ENCODE data around the gene LUM. TPM values are rescaled to one million over a fixed set of nuclear protein-coding genes. Genes with fewer than 3 reads are reported as not detected.

LUM gene
- total RNA-seq: 209 and 418 TPM in 2 replicates

DNA sequence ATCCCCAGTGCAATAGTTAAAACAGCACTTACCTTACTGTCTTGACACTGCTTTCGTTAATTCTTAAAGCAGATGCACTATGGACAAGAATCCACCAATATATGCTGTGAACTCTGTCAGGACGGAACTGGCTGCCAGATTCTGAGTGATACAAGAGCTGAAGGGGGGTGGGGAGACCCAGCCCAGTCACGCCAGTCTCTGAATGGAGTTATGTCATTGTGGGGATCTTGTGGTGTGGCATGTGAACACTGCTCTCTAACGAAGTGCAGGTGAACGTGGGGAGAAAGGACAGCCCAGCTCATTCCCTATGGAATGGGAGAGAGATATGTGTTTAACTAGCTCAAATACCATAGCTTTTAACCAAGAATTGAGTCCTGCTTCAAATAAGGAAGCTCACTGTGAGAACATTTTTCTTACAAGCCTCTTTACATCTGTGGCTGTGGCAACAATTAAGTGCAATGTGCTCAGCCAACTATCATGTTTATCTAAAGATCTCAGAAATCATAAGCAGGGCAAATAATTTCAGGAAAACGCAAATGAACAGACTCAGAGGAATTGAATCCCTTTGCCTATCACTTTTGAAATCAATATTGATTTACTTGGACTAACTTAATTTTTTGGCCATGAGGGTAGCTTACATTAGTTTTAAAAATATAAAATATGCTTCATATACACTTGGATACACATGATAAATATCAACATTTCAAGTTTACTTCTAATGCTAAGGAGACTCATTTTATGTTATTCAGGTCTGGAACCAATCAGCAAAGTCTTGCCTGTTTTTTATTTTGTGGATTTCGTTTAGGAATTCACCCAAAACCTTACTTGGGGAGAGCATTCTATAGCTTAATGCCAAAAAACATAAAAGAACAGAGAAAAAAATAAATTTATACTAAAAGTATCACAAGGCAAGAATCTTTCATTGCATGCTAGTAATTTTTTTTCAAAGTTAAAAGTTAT, at the start of gene LUM:
Gene LUM, minus strand, starts transcription at position 129 of the 960 bp plus-strand sequence. CDS start 2,515 bp downstream, outside the sequence.

GRCh38 chr12:91057368-91058165, 53.7 kb downstream of the LUM start, which contains the start of gene KERA:
Gene KERA, minus strand, starts transcription at chr12:91058024. Its CDS starts 1,743 bp downstream, at chr12:91056281.

Other genes starting within 250 kb of the LUM start
- not detected in 2 replicates for gene CCER1, start 156.3 kb downstream of the LUM start, total RNA-seq
- not detected in 2 replicates for gene EPYC, start 106.5 kb downstream of the LUM start, total RNA-seq
- gene KERA, start 53.5 kb downstream of the LUM start, total RNA-seq: not detected in 2 replicates
- gene DCN, start 71.3 kb upstream of the LUM start, total RNA-seq: 1,647 and 2,415 TPM in 2 replicates